Islet precursor cell (in vitro differentiated cells): ENCODE measurements around the gene DPP10.
A peak's percentile ranks its signal among the peaks of the same experiment; 100 is the strongest.
"Not testable (repeated sequence)": the region's sequence is repeated elsewhere in the genome, so short reads cannot be mapped to it uniquely, and the experiment has no call there.

Experiments used
- DNase-seq: peaks from one replicate; pipeline ENCODE4 v3.0.0-alpha.2; 2018

The DPP10 gene

GRCh38 chr2:115034801-115035200, 592.4 kb downstream of the DPP10 start:
- no peak for DNase-seq

GRCh38 chr2:115036818-115037217, 594.4 kb downstream of the DPP10 start:
- DNase-seq: no peak

DNA sequence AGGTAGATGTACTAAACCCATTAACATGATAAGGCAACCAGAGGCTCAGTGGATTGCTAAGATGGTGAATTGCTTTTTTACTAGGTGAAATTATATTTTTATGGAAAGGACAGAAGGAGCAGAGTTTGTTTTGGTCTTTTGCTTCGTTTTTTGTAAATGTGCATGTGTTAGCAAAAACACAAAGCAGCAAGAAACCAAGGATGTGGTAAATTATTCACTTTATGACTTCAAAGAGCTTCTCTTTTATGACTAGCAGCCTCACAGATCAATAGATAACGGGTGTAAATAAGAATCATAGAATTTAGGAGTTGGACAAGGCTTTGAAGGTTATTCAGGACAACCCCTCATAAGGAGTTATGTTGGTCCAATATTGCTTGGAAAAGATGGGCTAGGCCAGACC, 615.0 kb downstream of the DPP10 start:
- DNase-seq: no peak

- no peak for DNase-seq
Measured at GRCh38 chr2:115070002-115070401, 627.6 kb downstream of the DPP10 start.

- DNase-seq: no peak
Measured at GRCh38 chr2:115071534-115071933, 629.1 kb downstream of the DPP10 start.

GRCh38 chr2:115075800-115076199, 633.4 kb downstream of the DPP10 start:
- no peak for DNase-seq

DNA sequence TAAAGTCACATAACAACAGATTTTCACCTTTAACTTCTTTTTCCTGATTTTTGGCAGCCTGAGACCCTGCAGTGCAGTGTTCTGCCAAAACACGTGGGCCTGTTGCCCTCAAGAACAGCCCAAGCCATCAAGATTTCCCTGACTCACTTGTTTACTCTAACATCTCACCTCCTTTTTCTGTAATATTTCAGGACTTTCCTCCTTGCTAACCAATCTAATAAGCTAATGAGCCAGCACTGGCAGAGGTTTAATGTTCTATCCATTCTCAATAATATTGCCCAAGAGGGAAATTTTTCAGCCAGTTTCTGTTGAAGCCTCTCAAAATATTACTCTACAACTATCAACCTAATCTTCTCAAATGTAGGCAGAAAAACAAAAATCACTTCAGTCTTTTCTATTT, 635.2 kb downstream of the DPP10 start:
- DNase-seq: no peak

DNA sequence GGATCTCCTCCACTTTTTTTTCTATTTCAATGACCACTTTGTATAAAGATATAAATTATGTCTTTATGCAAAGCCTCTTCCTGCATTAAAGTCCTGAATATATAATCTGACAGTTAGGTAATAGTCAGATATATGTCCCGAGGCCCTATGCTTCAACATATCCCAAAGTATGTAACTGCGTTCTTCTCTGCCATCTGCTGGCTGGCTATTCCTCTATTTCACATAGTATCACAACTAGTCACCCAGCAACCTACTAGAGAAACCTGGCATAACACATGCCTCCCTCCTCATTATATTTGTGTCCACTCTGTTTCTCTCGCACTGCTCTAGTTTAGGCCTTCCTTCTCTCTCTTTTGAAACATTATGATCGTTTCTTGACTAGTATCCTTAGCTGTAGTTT, 640.8 kb downstream of the DPP10 start:
- no peak for DNase-seq

DNA sequence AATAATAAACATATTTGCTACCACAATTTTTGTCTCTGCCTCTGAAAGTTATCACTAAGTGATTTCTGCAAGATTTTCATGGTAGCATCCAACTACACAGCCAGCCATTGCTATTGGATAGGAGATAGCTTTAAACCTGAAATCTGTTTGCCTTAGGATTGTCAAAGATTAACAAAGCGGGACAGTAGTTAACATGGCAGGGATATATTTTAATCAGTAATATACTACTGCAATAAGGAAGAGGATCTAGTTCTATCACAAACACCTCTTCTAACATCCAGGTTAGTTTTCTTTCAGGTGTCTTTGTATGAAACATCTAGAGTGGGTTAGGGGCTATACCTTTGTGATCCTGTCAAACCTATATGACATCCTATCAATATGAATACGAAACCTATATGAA, 641.3 kb downstream of the DPP10 start:
- no peak for DNase-seq

- no peak for DNase-seq
Measured at GRCh38 chr2:115084446-115084845, 642.0 kb downstream of the DPP10 start.

DNA sequence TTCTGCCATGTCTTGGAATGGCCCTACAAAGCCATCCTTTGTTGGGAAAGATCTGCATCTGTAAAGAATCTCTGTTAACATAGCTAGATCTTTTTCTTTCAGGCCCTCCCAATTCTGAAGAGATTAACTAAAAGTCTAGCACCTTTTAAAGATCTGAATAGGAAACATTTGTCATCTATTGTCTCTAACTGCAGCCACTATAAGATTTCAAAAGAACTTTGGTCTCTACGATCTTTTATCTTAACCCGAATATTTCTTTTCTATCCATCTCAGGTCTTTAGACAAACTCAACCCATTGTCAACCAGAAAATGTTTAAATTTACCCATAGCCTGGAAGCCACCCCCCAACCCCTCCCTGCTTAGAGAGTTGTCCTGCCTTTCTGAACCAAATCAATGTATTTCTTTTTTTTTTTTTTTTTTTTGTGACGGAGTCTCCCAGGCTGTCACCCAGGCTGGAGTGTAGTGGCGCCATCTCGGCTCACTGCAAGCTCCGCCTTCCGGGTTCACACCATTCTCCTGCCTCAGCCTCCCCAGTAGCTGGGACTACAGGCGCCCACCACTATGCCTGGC, 643.7 kb downstream of the DPP10 start:
- DNase-seq: not testable (repeated sequence)

GRCh38 chr2:115094441-115094840, 652.0 kb downstream of the DPP10 start:
- no peak for DNase-seq

DNA sequence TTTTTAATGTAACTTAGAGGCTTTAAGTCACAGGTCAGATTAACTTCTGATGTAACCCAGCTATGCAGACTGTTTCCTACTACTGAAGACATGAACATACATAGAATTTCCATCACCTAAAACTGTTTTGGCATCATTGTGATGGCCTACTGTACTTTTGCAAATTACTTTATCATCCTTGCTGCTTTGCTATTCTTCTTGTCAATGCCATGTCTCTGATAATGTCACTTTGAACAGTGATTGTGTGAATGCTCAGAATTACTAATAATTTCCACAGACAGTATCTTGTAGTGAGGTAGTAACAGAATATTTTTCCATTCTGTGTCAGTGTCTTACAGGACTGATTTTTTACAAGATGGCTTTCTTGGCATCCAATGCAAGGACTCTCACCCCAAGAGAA, 663.5 kb downstream of the DPP10 start:
- DNase-seq: no peak

GRCh38 chr2:115115135-115115534, 672.7 kb downstream of the DPP10 start:
- DNase-seq: no peak

GRCh38 chr2:115118306-115118705, 675.9 kb downstream of the DPP10 start:
- no peak for DNase-seq

- DNase-seq: no peak
Measured at GRCh38 chr2:115119086-115119485, 676.6 kb downstream of the DPP10 start.

DNA sequence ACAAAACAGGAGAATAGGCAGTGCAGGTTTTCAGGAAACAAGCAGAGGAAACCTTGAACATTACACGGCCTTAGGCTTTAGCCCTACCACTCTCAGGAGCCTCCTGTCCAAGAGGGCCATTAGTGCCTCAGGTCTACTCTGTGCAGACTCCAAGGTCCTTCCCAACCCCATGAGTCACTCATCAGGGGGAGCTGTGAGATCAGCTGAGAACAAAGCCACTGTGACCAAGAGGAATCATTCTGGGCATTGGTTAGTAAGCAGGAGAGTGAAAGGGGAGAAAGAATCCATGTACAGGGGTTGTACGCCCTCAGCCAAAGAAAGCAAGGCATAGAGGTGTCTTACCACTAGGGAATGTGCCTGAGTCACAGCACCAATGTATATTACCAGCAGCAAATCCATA, 680.3 kb downstream of the DPP10 start:
- DNase-seq: peak; percentile 91

- no peak for DNase-seq
Measured at GRCh38 chr2:115124817-115125216, 682.4 kb downstream of the DPP10 start.

DNA sequence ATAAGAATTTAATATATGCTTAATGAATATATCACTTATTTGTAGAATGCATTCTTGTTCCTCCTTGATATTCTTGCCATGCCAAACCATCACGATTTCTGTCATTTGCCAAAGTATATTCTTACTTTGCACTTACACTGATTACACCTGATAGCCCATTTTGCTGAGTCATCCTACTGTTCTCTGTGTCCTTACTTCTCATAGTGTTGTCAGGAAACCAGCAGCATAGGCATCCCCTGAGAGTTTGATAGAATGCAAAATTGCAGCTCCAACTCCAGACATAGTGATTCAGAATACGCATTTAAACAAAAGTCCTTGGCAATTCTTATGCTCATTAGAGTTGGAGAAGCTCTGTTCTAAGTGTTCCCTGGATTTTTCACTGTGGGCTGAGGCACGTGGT, 687.1 kb downstream of the DPP10 start:
- DNase-seq: no peak

DNA sequence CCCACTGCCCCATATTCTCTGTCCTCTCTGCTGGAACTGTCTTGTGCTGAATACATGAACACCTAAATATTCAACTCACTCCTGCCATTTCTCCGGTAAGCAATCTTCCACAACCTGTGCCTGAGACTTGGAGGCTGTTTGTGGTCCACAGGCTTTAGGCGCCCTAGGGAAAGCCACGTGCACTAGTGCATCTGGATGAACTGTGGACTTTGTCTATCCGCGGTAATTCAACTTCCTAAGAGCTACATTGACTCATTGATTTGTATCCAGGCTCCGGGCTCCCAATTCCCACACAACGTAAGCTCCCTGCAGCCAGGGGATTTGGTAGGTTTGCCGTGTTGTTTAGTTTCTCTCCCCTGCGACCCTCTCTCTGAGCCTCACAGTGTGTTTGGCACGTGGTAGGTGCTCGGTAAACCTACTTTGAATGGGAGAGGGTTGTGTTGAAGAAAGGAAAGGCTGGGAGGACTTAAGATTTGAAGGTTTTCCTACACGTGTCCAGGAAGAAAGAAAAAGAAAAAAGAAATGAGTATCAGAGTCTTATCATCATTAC, 718.2 kb downstream of the DPP10 start:
- no peak for DNase-seq

GRCh38 chr2:115161081-115161770, 718.8 kb downstream of the DPP10 start:
- peak; percentile 80 for DNase-seq

DNA sequence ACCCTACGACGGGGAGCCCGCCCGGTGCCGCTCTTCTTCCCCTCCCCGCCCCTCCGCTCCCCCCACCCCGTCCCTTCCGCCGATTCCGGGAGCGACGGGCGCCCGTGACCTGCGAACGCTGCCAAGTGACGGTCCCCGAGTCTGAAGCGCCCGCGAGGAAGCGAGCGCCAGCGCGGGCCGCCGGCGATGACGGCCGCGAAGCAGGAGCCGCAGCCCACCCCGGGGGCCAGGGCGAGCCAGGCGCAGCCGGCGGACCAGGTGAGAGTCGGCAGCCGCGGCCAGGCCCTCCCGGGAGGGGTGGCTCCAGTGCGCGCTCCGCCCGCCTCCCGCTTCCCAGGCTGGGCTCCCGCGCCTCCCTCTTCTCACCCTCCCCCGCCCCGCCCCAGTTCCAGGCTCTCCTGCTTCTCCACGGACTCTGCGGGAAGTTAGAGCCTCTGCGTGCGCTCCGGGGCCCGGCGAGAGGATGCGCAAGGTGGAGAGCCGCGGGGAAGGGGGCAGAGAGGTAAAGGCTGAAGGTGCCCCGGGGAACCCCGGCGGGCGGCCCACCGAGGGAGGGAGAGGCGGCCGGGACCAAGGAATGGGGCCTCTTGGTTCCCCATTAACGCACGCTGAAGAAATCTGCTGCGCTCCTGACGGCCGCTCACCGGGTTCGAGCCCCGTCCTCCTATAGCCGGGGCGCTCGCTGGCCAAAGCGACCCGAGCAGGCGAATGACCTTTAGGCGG, 719.5 kb downstream of the DPP10 start:
- DNase-seq: peak; percentile 83

DNA sequence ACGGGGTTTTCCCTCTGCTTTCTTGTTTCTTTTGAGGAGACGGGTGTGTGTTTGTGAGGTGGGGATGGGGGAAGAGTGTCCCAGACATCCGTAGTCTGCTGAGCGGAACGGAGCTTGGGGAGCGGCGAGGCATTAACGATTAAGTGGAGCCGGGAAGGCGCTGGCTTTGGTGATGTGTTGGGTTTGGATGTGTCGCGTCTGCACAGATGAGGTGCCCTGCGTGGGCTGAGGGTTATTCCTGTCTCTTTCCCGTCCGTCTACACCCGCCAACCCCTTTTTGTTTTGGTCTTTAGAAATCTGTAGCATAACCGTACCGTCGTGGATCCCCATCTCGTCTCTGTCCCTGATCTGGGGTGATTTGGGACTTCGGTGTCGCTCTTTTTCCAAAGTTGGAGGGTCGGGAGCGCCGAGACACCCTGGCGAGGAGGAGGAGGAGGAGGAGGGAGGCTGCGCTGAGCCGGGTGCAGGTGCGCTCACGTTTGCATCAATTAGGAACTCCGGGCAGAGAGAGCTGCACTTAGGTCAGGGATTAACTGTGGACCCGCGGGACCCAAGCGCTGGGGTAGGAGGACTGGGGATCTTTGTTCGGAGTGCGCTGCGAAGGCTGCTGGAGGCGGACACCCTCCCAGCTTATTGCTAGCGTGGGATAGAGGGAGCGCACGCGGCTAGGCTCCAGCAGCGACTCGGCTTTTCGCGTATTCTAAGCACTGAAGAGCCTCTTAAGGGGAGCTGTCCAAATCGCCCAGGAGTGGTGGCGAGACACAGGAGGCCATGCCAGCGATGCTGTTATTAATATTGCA, 720.3 kb downstream of the DPP10 start:
- DNase-seq: peak; percentile 60
